ENCODE measurements around the gene SLC25A18. TPM values are rescaled to one million over a fixed set of nuclear protein-coding genes. Genes with fewer than 3 reads are reported as not detected.

SLC25A18 gene
- total and polyA plus RNA-seq, 2 of the 8 experiments (the other 6 are each of a cell fraction or from before 2014, with no cell fraction given): 2.8 to 2.9 TPM

DNA sequence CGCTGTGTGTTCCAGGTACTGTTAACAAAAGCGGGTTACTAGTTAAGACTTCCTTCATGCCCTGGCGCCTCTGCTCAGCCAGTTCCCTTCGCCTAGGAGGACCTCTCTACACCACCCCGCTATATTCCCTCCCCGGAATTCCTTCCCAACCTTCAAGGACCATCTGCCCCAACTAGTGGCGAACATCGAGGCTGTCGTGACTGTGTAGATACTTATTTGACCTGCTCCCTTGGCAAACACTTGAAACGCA lies 74.8 kb downstream of the SLC25A18 start:
- Histone ChIP-seq H3K79me1 (ENCODE audit: low read depth, low read length) (no peaks in the 10 kb centered on the region), H3K4me2 (ENCODE audit: insufficient read depth in 1 of 2, low read depth in 2 of 2, low read length in 2 of 2) (peak overlapping the region; percentile 77 to 88), H4K91ac (replicated peaks; ENCODE audit: insufficient read length, low read length) (peak overlapping the region; percentile 89), H2BK5ac (ENCODE audit: low read depth, low read length) (peak overlapping the region; percentile 89), H3K27me3 (replicated peaks in 1 of 4; ENCODE audit: control insufficient read depth in 3 of 4, extremely low read depth in 1 of 4, insufficient read depth in 3 of 4, low read length in 3 of 4) (no peaks in the 10 kb centered on the region), H3K36me3 (ENCODE audit: control insufficient read depth in 2 of 4, insufficient read depth in 4 of 4, low read length in 3 of 4) (peaks cover 0 to 4% (median 0%) of the 10 kb centered on the region in 4 experiments; a peak in 1 of 8 replicates), H4K5ac (ENCODE audit: insufficient read length, low read depth, low read length) (peak overlapping the region; percentile 92), H2AK5ac (ENCODE audit: low read depth, low read length) (no peak overlapping the region; the same call in 1 of the 2 replicates), H2BK20ac (ENCODE audit: low read length) (no peak overlapping the region), H3K18ac (ENCODE audit: extremely low read depth, low read length) (peak overlapping the region; percentile 32), H4K20me1 (replicated peaks in 1 of 2; ENCODE audit: control insufficient read depth in 1 of 2, insufficient read depth in 2 of 2, low read length in 2 of 2) (no peaks in the 10 kb centered on the region), H3K9me3 (ENCODE audit: insufficient read depth in 2 of 2, low read depth in 1 of 2, low read length in 1 of 2) (no peaks in the 10 kb centered on the region), H3K23me2 (ENCODE audit: low read depth, low read length) (peaks cover 10% of the 10 kb centered on the region), H4K8ac (ENCODE audit: extremely low read depth, insufficient read depth, low read length) (peak overlapping the region; percentile 77), H3K9ac (replicated peaks in 1 of 4; ENCODE audit: extremely low read depth in 1 of 4, low read depth in 3 of 4, low read length in 3 of 4) (peak overlapping the region; percentile 85 to 96 (median 93)), H2BK120ac (replicated peaks; ENCODE audit: low read depth, low read length) (peak overlapping the region; percentile 75), H2BK15ac (ENCODE audit: low read length) (no peak overlapping the region), H3K56ac (replicated peaks; ENCODE audit: insufficient read length, low read depth, low read length) (peak overlapping the region; percentile 65), H3K14ac (ENCODE audit: insufficient read length) (no peak overlapping the region), H3K27ac (ENCODE audit: low read depth, low read length) (peak overlapping the region; percentile 91), H3K4ac (replicated peaks; ENCODE audit: insufficient read length, low read depth, low read length) (peak overlapping the region; percentile 96), H2BK12ac (ENCODE audit: low read depth, low read length) (peak overlapping the region; percentile 32; the same call in 1 of the 2 replicates), H3K23ac (ENCODE audit: insufficient read length) (peak overlapping the region; percentile 59), H3K4me3 (ENCODE audit: extremely low read depth in 1 of 4, insufficient read depth in 2 of 4, low read depth in 3 of 4, low read length in 4 of 4) (peak overlapping the region; percentile 63 to 99 (median 94)), H2AFZ (ENCODE audit: low read length) (peak overlapping the region; percentile 93), H3K79me2 (ENCODE audit: control insufficient read depth in 1 of 2, insufficient read depth in 2 of 2, low read length in 2 of 2) (peaks cover 0 to 18% of the 10 kb centered on the region in 2 experiments; a peak in 3 of 4 replicates), H3K4me1 (replicated peaks in 1 of 4; ENCODE audit: control insufficient read depth in 3 of 4, insufficient read depth in 4 of 4, low read length in 3 of 4) (peaks cover 0 to 4% (median 1%) of the 10 kb centered on the region in 4 experiments; a peak in 3 of 7 replicates)
- no peak for FAIRE-seq
- TF ChIP-seq SP4 (IDR thresholded peaks at IDR 0.05; ENCODE audit: low read length) (no peak), TEAD4 (IDR thresholded peaks at IDR 0.05; ENCODE audit: low read depth, low read length) (0 out of 2 replicates have a peak, but pooled peaks have one; percentile 55), KDM4A (IDR thresholded peaks at IDR 0.05; ENCODE audit: low read depth, low read length, severe bottlenecking) (peak; percentile 44), SIN3A (conservative IDR thresholded peaks at IDR 0.05 in 1 of 2, IDR thresholded peaks at IDR 0.05 in 1 of 2; ENCODE audit: low read depth in 1 of 2, low read length in 2 of 2) (0 out of 4 replicates have a peak, but pooled peaks of 1 of the 2 experiments have one; percentile 32), KDM5A (IDR thresholded peaks at IDR 0.05; ENCODE audit: low read length) (no peak)
- TF ChIP-seq, protein P1, sequence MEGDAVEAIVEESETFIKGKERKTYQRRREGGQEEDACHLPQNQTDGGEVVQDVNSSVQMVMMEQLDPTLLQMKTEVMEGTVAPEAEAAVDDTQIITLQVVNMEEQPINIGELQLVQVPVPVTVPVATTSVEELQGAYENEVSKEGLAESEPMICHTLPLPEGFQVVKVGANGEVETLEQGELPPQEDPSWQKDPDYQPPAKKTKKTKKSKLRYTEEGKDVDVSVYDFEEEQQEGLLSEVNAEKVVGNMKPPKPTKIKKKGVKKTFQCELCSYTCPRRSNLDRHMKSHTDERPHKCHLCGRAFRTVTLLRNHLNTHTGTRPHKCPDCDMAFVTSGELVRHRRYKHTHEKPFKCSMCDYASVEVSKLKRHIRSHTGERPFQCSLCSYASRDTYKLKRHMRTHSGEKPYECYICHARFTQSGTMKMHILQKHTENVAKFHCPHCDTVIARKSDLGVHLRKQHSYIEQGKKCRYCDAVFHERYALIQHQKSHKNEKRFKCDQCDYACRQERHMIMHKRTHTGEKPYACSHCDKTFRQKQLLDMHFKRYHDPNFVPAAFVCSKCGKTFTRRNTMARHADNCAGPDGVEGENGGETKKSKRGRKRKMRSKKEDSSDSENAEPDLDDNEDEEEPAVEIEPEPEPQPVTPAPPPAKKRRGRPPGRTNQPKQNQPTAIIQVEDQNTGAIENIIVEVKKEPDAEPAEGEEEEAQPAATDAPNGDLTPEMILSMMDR (IDR thresholded peaks at IDR 0.05; ENCODE audit: control extremely low read depth in 1 of 3, insufficient read depth in 1 of 3, low read depth in 1 of 3, low read length in 3 of 3): peak in 2 of 3 experiments; percentile 14 to 27; a peak in 1 of 4 replicates
- TF ChIP-seq, protein P2, sequence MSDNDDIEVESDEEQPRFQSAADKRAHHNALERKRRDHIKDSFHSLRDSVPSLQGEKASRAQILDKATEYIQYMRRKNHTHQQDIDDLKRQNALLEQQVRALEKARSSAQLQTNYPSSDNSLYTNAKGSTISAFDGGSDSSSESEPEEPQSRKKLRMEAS (IDR thresholded peaks at IDR 0.05): no peak
- TF ChIP-seq, protein P3, sequence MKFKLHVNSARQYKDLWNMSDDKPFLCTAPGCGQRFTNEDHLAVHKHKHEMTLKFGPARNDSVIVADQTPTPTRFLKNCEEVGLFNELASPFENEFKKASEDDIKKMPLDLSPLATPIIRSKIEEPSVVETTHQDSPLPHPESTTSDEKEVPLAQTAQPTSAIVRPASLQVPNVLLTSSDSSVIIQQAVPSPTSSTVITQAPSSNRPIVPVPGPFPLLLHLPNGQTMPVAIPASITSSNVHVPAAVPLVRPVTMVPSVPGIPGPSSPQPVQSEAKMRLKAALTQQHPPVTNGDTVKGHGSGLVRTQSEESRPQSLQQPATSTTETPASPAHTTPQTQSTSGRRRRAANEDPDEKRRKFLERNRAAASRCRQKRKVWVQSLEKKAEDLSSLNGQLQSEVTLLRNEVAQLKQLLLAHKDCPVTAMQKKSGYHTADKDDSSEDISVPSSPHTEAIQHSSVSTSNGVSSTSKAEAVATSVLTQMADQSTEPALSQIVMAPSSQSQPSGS (IDR thresholded peaks at IDR 0.05; ENCODE audit: low read length): 0 out of 2 replicates have a peak, but pooled peaks have one; percentile 10
- CTCF ChIA-PET (ENCODE audit: partially characterized antibody): no interaction called here
- no peak for DNase-seq (ENCODE audit: low read depth in 1 of 2, low spot score in 2 of 2)
- POLR2A ChIA-PET (ENCODE audit: partially characterized antibody): interaction anchor here (0.9 to 1.3 kb wide), 2 partner anchors 11 to 14 kb away, joined by 4 read pairs; no protein-coding TSS in a partner anchor
- 3% methylated on average over 10 of the region's 10 CpGs; no CpG with 5 or more reads in 1 of the 2 experiments for WGBS, 2 experiments (ENCODE audit: extremely low coverage in 1 of 2, insufficient coverage in 1 of 2, insufficient read length in 1 of 2, insufficient replicate concordance in 2 of 2, low coverage in 1 of 2, low lambda C conversion rate in 2 of 2, missing lambda C conversion rate in 1 of 2)
